ACHN (cell line): ENCODE measurements around the gene NEMP1.
A peak's percentile ranks its signal among the peaks of the same experiment; 100 is the strongest.
"Not testable (repeated sequence)": the region's sequence is repeated elsewhere in the genome, so short reads cannot be mapped to it uniquely, and the experiment has no call there.

ENCODE experiments used
- DNase-seq: peaks from one replicate; pipeline ENCODE4 v3.0.0-alpha.2; 2015
- in situ Hi-C: cut with HindIII; loops from 2 replicates; pipeline ENCODE4 v1.10.0; 2017; ENCODE audit warnings: low sequenced_read_pairs, low pct_ligation_motif_present, low pct_unique_long_range_greater_than_20kb

The NEMP1 gene

GRCh38 chr12:57046086-57046791 lies 32.4 kb downstream of the NEMP1 start:
- in situ Hi-C loops: no loop called here
- no peak for DNase-seq

GRCh38 chr12:57044889-57045288 lies 33.7 kb downstream of the NEMP1 start:
- in situ Hi-C loops: no loop called here
- DNase-seq: no peak

GRCh38 chr12:57044468-57044867 lies 34.1 kb downstream of the NEMP1 start:
- in situ Hi-C loops: no loop called here
- no peak for DNase-seq

GRCh38 chr12:57042695-57043094 lies 35.9 kb downstream of the NEMP1 start:
- no peak for DNase-seq
- in situ Hi-C loops: no loop called here

- in situ Hi-C loops: no loop called here
- no peak for DNase-seq
These were observed 37.8 kb downstream of the NEMP1 start for GRCh38 chr12:57040750-57041149.

- in situ Hi-C loops: no loop called here
- DNase-seq: no peak
These were observed 38.4 kb downstream of the NEMP1 start for GRCh38 chr12:57040211-57040610.

- no peak for DNase-seq
- in situ Hi-C loops: no loop called here
These were observed 39.4 kb downstream of the NEMP1 start for GRCh38 chr12:57039016-57039798.

- no peak for DNase-seq
- in situ Hi-C loops: no loop called here
These were observed 41.3 kb downstream of the NEMP1 start for GRCh38 chr12:57037264-57037663.

- in situ Hi-C loops: no loop called here
These were observed 45.2 kb downstream of the NEMP1 start for GRCh38 chr12:57033431-57033830.

GRCh38 chr12:57031789-57032188 lies 46.8 kb downstream of the NEMP1 start:
- in situ Hi-C loops: no loop called here
- no peak for DNase-seq

More at GRCh38 chr12:57033431-57033830, 45.2 kb downstream of the NEMP1 start:
- no peak for DNase-seq

- in situ Hi-C loops: no loop called here
- peak; percentile 27 for DNase-seq
These were observed 47.4 kb downstream of the NEMP1 start for GRCh38 chr12:57031138-57031725.

GRCh38 chr12:57029457-57029856 lies 49.1 kb downstream of the NEMP1 start:
- no peak for DNase-seq
- in situ Hi-C loops: no loop called here

- in situ Hi-C loops: no loop called here
- no peak for DNase-seq
These were observed 50.8 kb downstream of the NEMP1 start for GRCh38 chr12:57027805-57028153.

GRCh38 chr12:57027011-57027804 lies 51.4 kb downstream of the NEMP1 start:
- no peak for DNase-seq
- in situ Hi-C loops: no loop called here

GRCh38 chr12:57025196-57025595 lies 53.4 kb downstream of the NEMP1 start:
- DNase-seq: no peak
- in situ Hi-C loops: no loop called here

- DNase-seq, in situ Hi-C loops: not testable (repeated sequence)
These were observed 56.3 kb downstream of the NEMP1 start for GRCh38 chr12:57022324-57022723.

- in situ Hi-C loops: no loop called here
- no peak for DNase-seq
These were observed 58.4 kb downstream of the NEMP1 start for GRCh38 chr12:57019983-57020719.

- DNase-seq: no peak
- in situ Hi-C loops: no loop called here
These were observed 59.7 kb downstream of the NEMP1 start for GRCh38 chr12:57018906-57019305.
